HUDEP-2 (cell line): ENCODE results near the gene CARF.
"Not testable (repeated sequence)": the region's sequence is repeated elsewhere in the genome, so short reads cannot be mapped to it uniquely, and the experiment has no call there.

ENCODE experiments used
- DNase-seq, 76 experiments: peaks; one replicate each; lab custom pipeline; 2025; ENCODE audit not compliant: unreplicated experiment in 76 of 76; lab: John Stamatoyannopoulos, UW

The CARF gene

GRCh38 chr2:202911512-202912341 is at the start of gene CARF, which contains the start of gene WDR12:
TSS of gene CARF (plus strand) at chr2:202912275. CDS start at chr2:202941903, 29,628 bp downstream.
TSS of gene WDR12 (minus strand) at chr2:202911673. CDS start at chr2:202911476, 197 bp downstream.
- peak in 74 of 76 experiments; percentile 34 to 91 (median 81) for DNase-seq

GRCh38 chr2:202870431-202871299 is 41.4 kb upstream of the CARF start:
- DNase-seq: peak in 65 of 76 experiments; percentile 2 to 65 (median 41)

- peak in 48 of 76 experiments; percentile 5 to 70 (median 43) for DNase-seq
Observed at GRCh38 chr2:202871300-202872141, 40.6 kb upstream of the CARF start, which contains the start of gene ICA1L. TSS of gene ICA1L (minus strand) at chr2:202871766. CDS start at chr2:202829009, 42,757 bp downstream.

- DNase-seq: no peak
Observed at GRCh38 chr2:202877699-202878098, 34.4 kb upstream of the CARF start.

- no peak for DNase-seq
Observed at GRCh38 chr2:202881570-202881969, 30.5 kb upstream of the CARF start.

GRCh38 chr2:202883987-202884675 is 27.9 kb upstream of the CARF start:
- peak in 1 of 76 experiments; percentile 18 for DNase-seq

GRCh38 chr2:202885190-202885589 is 26.9 kb upstream of the CARF start:
- DNase-seq: no peak

- not testable (repeated sequence) for DNase-seq
Observed at GRCh38 chr2:202905507-202905906, 6.6 kb upstream of the CARF start.

GRCh38 chr2:202908186-202908585 is 3.9 kb upstream of the CARF start:
- DNase-seq: peak in 3 of 76 experiments; percentile 2 to 19 (median 3)

- DNase-seq: no peak
Observed at GRCh38 chr2:202909394-202910192, 2.5 kb upstream of the CARF start.

- DNase-seq: not testable (repeated sequence)
Observed at GRCh38 chr2:202910250-202910649, 1.8 kb upstream of the CARF start.

GRCh38 chr2:202910698-202911097 is 1.4 kb upstream of the CARF start:
- peak in 3 of 76 experiments; percentile 1 to 40 (median 8) for DNase-seq

- peak in 20 of 76 experiments; percentile 29 to 85 (median 63) for DNase-seq
Observed at GRCh38 chr2:202911203-202911511, 918 bp upstream of the CARF start.

GRCh38 chr2:202912342-202913201 is 497 bp downstream of the CARF start:
- peak in 2 of 76 experiments; percentile 12 to 48 for DNase-seq

GRCh38 chr2:202918860-202919259 is 6.8 kb downstream of the CARF start:
- DNase-seq: no peak

GRCh38 chr2:202932425-202933138 is 20.5 kb downstream of the CARF start:
- no peak for DNase-seq

- DNase-seq: no peak
Observed at GRCh38 chr2:202933139-202933510, 21.1 kb downstream of the CARF start.
